Natural killer cell (primary cell): Measurements from ENCODE around the gene STAG2. TPM values are rescaled to one million over a fixed set of nuclear protein-coding genes. Genes with fewer than 3 reads are reported as not detected.

Experiments
- ATAC-seq, 3 donors: fragments of 150-1000 bp in 2 of 3; fragments of 200-7000 bp in 1 of 3; cut with Tn5 transposase; 1 replicate in 1 of 3; 2 replicates in 2 of 3; pipeline ENCODE4 v1.10.0; 2021; ENCODE audit warnings: mild to moderate bottlenecking in 2 of 3, moderate library complexity in 2 of 3
- DNase-seq, 2 donors: peaks; one replicate each; pipeline versions ENCODE4 v3.0.0 to v3.0.0-alpha.2; 2013 to 2021; ENCODE audit warnings: mixed read lengths in 1 of 2
- H3K27ac ChIP-seq: one replicate; pipeline ENCODE4 v1.5.1; 2013; ENCODE audit warnings: mild to moderate bottlenecking, low read length
- H3K27me3 ChIP-seq: one replicate; pipeline ENCODE4 v1.6.1; 2013; ENCODE audit warnings: low read length; ENCODE audit not compliant: control insufficient read depth, insufficient read depth
- H3K36me3 ChIP-seq: one replicate; pipeline ENCODE4 v1.6.1; 2013; ENCODE audit warnings: low read length; ENCODE audit not compliant: control insufficient read depth, insufficient read depth
- H3K4me1 ChIP-seq: one replicate; pipeline ENCODE4 v1.6.1; 2013; ENCODE audit warnings: low read length; ENCODE audit not compliant: control insufficient read depth, insufficient read depth
- H3K4me3 ChIP-seq: one replicate; pipeline ENCODE4 v1.5.1; 2013; ENCODE audit warnings: low read length
- H3K9me3 ChIP-seq: one replicate; pipeline ENCODE4 v1.6.1; 2013; ENCODE audit warnings: low read length; ENCODE audit not compliant: control insufficient read depth, insufficient read depth
- H3K27ac Mint-ChIP-seq, 2 donors: one replicate each; pipeline ENCODE4 v1.8.0; 2022; ENCODE audit warnings: mild to moderate bottlenecking in 2 of 2, mixed read lengths in 2 of 2, moderate library complexity in 1 of 2
- H3K27me3 Mint-ChIP-seq, 2 donors: one replicate each; pipeline ENCODE4 v1.8.0; 2022; ENCODE audit warnings: low read depth in 2 of 2, mixed read lengths in 2 of 2
- H3K36me3 Mint-ChIP-seq: one replicate; pipeline ENCODE4 v1.8.0; 2022; ENCODE audit warnings: mixed read lengths
- H3K4me1 Mint-ChIP-seq, 2 donors: one replicate each; pipeline ENCODE4 v1.8.0; 2022; ENCODE audit warnings: mixed read lengths in 2 of 2
- H3K4me3 Mint-ChIP-seq: one replicate; pipeline ENCODE4 v1.8.0; 2022; ENCODE audit warnings: mild to moderate bottlenecking, moderate library complexity, mixed read lengths
- H3K9me3 Mint-ChIP-seq, 2 donors: one replicate each; pipeline ENCODE4 v1.8.0; 2022; ENCODE audit warnings: mixed read lengths in 2 of 2
- WGBS: methylation state at CpG from one replicate; pipeline ENCODE4 v1.1.7; 2013; ENCODE audit warnings: missing lambda C conversion rate; ENCODE audit not compliant: insufficient coverage; 5-methylcytosine and 5-hydroxymethylcytosine counted together
- intact Hi-C: fragments of 100-400 bp; cut with micrococcal nuclease; formaldehyde crosslinking; loops from one replicate; pipeline ENCODE4 v1.14.2; 2022
- total RNA-seq, 4 donors: library from RNA; stranded (reverse); fragments of 120-200 nt in 1 of 4; gene quantifications; one replicate each; pipeline versions ENCODE4 v1.2.3 to v1.2.4, GENCODE V29; 2013 to 2022
- TF ChIP-seq, protein P1 (sequence below): fragments of 200-600 bp; IDR thresholded peaks from one replicate; pipeline ENCODE4 v1.8.0; 2022; ENCODE audit warnings: antibody characterized with exemption

Gene STAG2
- total RNA-seq, 3 donors from 2014 or later (not counting 1 experiment from before 2014, with no cell fraction given) = 91.7 to 97.2 (median 92.4) TPM

DNA sequence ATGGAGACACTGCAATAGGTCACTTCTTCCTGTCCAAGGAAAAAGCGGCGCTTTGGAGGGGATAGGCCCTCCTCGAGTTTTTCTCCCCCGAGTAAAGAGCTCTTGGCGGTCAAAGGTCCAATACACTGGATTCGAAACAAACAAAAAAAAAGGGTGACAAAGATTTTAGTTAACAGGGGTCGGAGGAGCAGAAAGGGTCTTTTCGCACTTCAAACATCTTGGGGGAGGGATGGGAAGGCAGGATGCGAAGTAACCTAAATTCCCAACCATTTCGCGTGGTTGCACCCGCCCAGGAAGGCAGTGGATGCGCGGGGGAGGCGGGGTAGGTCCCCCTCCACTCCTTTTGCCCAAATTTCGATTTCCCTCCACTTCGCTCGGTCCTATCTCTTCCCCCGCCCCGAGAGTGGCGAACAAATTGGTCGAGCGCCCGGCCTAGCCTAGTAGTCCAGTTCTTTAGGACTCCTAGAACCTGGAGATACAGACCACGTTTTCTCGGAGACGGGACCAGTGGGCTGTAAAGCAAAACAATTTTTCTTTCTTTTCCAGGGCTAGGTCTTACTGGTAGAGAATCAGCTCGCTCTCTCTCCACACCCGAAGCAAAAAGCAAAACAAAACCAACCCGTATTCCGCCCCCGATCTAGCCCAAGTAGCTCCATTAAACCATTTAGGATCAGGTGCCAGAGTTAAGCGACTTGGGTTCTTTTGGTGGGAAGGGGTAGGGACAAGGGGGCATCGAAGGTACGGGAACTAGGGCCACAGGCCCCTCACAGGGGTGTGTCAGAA lies 2.0 kb upstream of the STAG2 start:
- Histone ChIP-seq H3K27me3 (no peaks in the 10 kb centered on the region), H3K9me3 (no peaks in the 10 kb centered on the region), H3K4me1 (peaks cover 3% of the 10 kb centered on the region), H3K27ac (peak overlapping the region; percentile 97), H3K4me3 (peak overlapping the region; percentile 80), H3K36me3 (no peaks in the 10 kb centered on the region)
- TF ChIP-seq, protein P1, sequence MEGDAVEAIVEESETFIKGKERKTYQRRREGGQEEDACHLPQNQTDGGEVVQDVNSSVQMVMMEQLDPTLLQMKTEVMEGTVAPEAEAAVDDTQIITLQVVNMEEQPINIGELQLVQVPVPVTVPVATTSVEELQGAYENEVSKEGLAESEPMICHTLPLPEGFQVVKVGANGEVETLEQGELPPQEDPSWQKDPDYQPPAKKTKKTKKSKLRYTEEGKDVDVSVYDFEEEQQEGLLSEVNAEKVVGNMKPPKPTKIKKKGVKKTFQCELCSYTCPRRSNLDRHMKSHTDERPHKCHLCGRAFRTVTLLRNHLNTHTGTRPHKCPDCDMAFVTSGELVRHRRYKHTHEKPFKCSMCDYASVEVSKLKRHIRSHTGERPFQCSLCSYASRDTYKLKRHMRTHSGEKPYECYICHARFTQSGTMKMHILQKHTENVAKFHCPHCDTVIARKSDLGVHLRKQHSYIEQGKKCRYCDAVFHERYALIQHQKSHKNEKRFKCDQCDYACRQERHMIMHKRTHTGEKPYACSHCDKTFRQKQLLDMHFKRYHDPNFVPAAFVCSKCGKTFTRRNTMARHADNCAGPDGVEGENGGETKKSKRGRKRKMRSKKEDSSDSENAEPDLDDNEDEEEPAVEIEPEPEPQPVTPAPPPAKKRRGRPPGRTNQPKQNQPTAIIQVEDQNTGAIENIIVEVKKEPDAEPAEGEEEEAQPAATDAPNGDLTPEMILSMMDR = no peak
- ATAC-seq (peak; percentile 0 to 3 (median 1)), DNase-seq (peak in 1 of 2 donors; percentile 19)
- H3K27ac Mint-ChIP-seq = peak overlapping the region; percentile 99 to 100
- intact Hi-C loops = loop anchor here (1.0 to 5.0 kb wide), 7 partner anchors 53 to 403 kb away; partner anchors contain the start of gene XIAP
- H3K36me3 Mint-ChIP-seq = peaks cover 10% of the 10 kb centered on the region
- H3K9me3 Mint-ChIP-seq = no peaks in the 10 kb centered on the region
- peaks cover 28 to 34% of the 10 kb centered on the region in 2 donors for H3K4me1 Mint-ChIP-seq
- H3K4me3 Mint-ChIP-seq = peak overlapping the region; percentile 99
- H3K27me3 Mint-ChIP-seq = no peaks in the 10 kb centered on the region
- WGBS = 0% methylated on average over 27 of the region's 35 CpGs

DNA sequence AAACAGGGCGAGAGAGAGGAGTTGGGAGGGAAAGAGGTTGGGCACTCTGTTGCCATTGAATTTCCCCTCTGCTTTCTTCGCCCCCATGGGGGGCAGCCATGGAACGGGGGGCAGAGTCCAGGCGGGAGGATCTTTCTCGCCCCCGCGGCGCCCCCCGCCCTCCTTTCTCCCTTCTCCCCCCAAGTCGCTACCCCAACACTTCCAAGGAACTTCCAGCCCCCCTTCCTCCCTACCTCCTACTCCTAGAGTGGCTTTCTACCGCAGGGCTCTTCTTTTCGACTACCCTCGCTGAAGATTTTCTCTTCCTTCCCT lies 594 bp upstream of the STAG2 start:
- TF ChIP-seq, protein P1 = no peak
- H3K4me1 ChIP-seq = peaks cover 3% of the 10 kb centered on the region
- peak overlapping the region; percentile 99 to 100 for H3K27ac Mint-ChIP-seq
- H3K4me1 Mint-ChIP-seq = peaks cover 31 to 35% of the 10 kb centered on the region in 2 donors
- WGBS = 0% methylated on average over 8 of the region's 13 CpGs
- DNase-seq (no peak), ATAC-seq (no peak)
- no peaks in the 10 kb centered on the region for H3K9me3 Mint-ChIP-seq
- no peaks in the 10 kb centered on the region for H3K27me3 ChIP-seq
- H3K4me3 ChIP-seq = peak overlapping the region; percentile 100
- H3K36me3 Mint-ChIP-seq = peaks cover 10% of the 10 kb centered on the region
- no peaks in the 10 kb centered on the region for H3K27me3 Mint-ChIP-seq
- peak overlapping the region; percentile 100 for H3K27ac ChIP-seq
- intact Hi-C loops = loop anchor here (1.0 to 5.0 kb wide), 7 partner anchors 51 to 401 kb away; partner anchors contain the start of gene XIAP
- no peaks in the 10 kb centered on the region for H3K9me3 ChIP-seq
- H3K4me3 Mint-ChIP-seq = peak overlapping the region; percentile 99
- no peaks in the 10 kb centered on the region for H3K36me3 ChIP-seq

DNA sequence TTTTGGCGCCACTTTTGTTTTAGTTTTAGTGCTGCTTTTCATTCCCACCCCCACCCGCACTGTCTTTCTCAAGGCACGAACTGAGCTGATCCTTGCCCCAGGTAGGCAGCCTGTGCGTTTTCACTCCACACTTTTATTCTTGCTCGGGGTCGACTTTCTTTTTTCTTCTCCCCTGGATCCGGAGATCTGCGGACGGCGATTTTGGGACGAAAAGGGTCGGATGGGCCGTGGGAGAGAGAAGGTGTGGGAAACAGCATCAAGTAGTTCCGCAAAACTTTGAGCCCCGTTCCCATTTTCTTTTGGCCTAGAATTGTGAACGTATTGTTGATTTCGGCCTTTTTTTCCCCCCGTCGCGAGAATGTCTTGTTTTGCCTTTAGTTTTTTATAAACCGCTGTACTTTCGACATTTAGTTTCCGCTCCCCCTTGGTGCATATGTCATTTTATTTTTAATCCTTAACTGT lies 531 bp downstream of the STAG2 start:
- Mint-ChIP-seq H3K27ac (peak overlapping the region; percentile 99 to 100), H3K36me3 (peaks cover 10% of the 10 kb centered on the region), H3K9me3 (no peaks in the 10 kb centered on the region), H3K4me1 (peaks cover 37 to 40% of the 10 kb centered on the region in 2 donors), H3K4me3 (peak overlapping the region; percentile 99), H3K27me3 (no peaks in the 10 kb centered on the region)
- H3K36me3 ChIP-seq = no peaks in the 10 kb centered on the region
- H3K9me3 ChIP-seq = no peaks in the 10 kb centered on the region
- TF ChIP-seq, protein P1 = no peak
- no peaks in the 10 kb centered on the region for H3K27me3 ChIP-seq
- peak overlapping the region; percentile 100 for H3K4me3 ChIP-seq
- peak in 1 of 2 donors; percentile 55 for DNase-seq
- intact Hi-C loops = loop anchor here (5.0 kb wide), 5 partner anchors 50 to 400 kb away; no protein-coding TSS in a partner anchor
- WGBS = 0% methylated on average over 11 of the region's 23 CpGs
- H3K27ac ChIP-seq = peak overlapping the region; percentile 100
- H3K4me1 ChIP-seq = peaks cover 3% of the 10 kb centered on the region
- ATAC-seq = no peak
